Neural cell (in vitro differentiated cells): ENCODE data around the gene HK2. TPM values are rescaled to one million over a fixed set of nuclear protein-coding genes. Genes with fewer than 3 reads are reported as not detected.

Source experiments
- H2AFZ ChIP-seq: fragments of 200-600, 300-800 bp; sonication (generic), shearing (Covaris generic); 2 replicates; pipeline ENCODE4 v1.6.0; 2014; ENCODE audit warnings: low read depth, mild to moderate bottlenecking, antibody characterized with exemption, low read length, moderate library complexity
- H3F3A ChIP-seq: fragments of 200-600 bp; shearing (Covaris generic); 2 replicates; pipeline ENCODE4 v1.6.1; 2016; ENCODE audit warnings: mild to moderate bottlenecking, moderate library complexity, mixed read lengths, antibody characterized with exemption, low read length; ENCODE audit not compliant: insufficient read depth, poor library complexity, severe bottlenecking
- H3K27ac ChIP-seq: fragments of 200-600, 300-800 bp; sonication (generic), shearing (Covaris generic); 2 replicates; pipeline ENCODE4 v1.5.1; 2014; ENCODE audit warnings: mild to moderate bottlenecking, low read length, moderate library complexity
- H3K27me3 ChIP-seq: fragments of 300-800, 200-600 bp; sonication (generic), shearing (Covaris generic); 2 replicates; pipeline ENCODE4 v1.6.0; 2014; ENCODE audit warnings: mild to moderate bottlenecking, low read depth, low read length, moderate library complexity; ENCODE audit not compliant: insufficient read depth
- H3K36me3 ChIP-seq: fragments of 300-800, 200-600 bp; sonication (generic), shearing (Covaris generic); 2 replicates; pipeline ENCODE4 v1.5.1; 2014; ENCODE audit warnings: mild to moderate bottlenecking, antibody characterized with exemption, low read length, moderate library complexity; ENCODE audit not compliant: insufficient read depth
- H3K4me2 ChIP-seq: fragments of 300-800, 200-600 bp; sonication (generic), shearing (Covaris generic); 2 replicates; pipeline ENCODE4 v1.6.0; 2014; ENCODE audit warnings: mild to moderate bottlenecking, low read length
- H3K4me3 ChIP-seq: fragments of 300-800, 200-600 bp; sonication (generic), shearing (Covaris generic); 2 replicates; pipeline ENCODE4 v1.5.1; 2014; ENCODE audit warnings: mild to moderate bottlenecking, low read length, moderate library complexity
- H3K79me2 ChIP-seq: fragments of 200-600 bp; shearing (Covaris generic); replicated peaks from 2 replicates; pipeline ENCODE4 v1.6.0; 2014; ENCODE audit warnings: mild to moderate bottlenecking, low read length, moderate library complexity; ENCODE audit not compliant: insufficient read depth
- H3K9ac ChIP-seq: fragments of 300-800, 200-600 bp; sonication (generic), shearing (Covaris generic); 2 replicates; pipeline ENCODE4 v1.6.1; 2016; ENCODE audit warnings: mild to moderate bottlenecking, low read length, mixed read lengths
- H3K9me2 ChIP-seq: fragments of 200-600 bp; shearing (Covaris generic); 2 replicates; pipeline ENCODE4 v1.6.1; 2016; ENCODE audit warnings: mild to moderate bottlenecking, low read length, mixed read lengths; ENCODE audit not compliant: insufficient read depth
- H3K9me3 ChIP-seq: fragments of 200-600, 300-800 bp; sonication (generic), shearing (Covaris generic); 2 replicates; pipeline ENCODE4 v1.6.1; 2016; ENCODE audit warnings: mild to moderate bottlenecking, mixed run types, low read length, moderate library complexity, mixed read lengths
- H4K20me1 ChIP-seq: fragments of 200-600 bp; shearing (Covaris generic); 2 replicates; pipeline ENCODE4 v1.6.1; 2016; ENCODE audit warnings: mild to moderate bottlenecking, mixed run types; ENCODE audit not compliant: insufficient read depth
- EP300 ChIP-seq: fragments of 450-650 bp; conservative IDR thresholded peaks from 2 replicates; pipeline ENCODE4 v1.6.1; 2014; ENCODE audit warnings: antibody characterized with exemption, mild to moderate bottlenecking, moderate library complexity; ENCODE audit not compliant: poor library complexity, severe bottlenecking
- EZH2 ChIP-seq: fragments of 200-600, 300-800 bp; shearing (Covaris generic), sonication (generic); IDR thresholded peaks from 2 replicates; pipeline ENCODE4 v1.6.1; 2014; ENCODE audit warnings: antibody characterized with exemption, low read length, borderline replicate concordance, mild to moderate bottlenecking; ENCODE audit not compliant: insufficient read depth, poor library complexity, severe bottlenecking
- MXI1 ChIP-seq: fragments of 450-650 bp; conservative IDR thresholded peaks from 2 replicates; pipeline ENCODE4 v1.6.1; 2014; ENCODE audit warnings: antibody characterized with exemption, mild to moderate bottlenecking; ENCODE audit not compliant: poor library complexity, severe bottlenecking
- POLR2AphosphoS5 ChIP-seq: IDR thresholded peaks from 2 replicates; pipeline ENCODE4 v1.6.1; 2012
- RAD21 ChIP-seq: fragments of 450-650 bp; conservative IDR thresholded peaks from 2 replicates; pipeline ENCODE4 v1.6.1; 2014; ENCODE audit warnings: antibody characterized with exemption, mild to moderate bottlenecking, moderate library complexity
- SMC3 ChIP-seq: fragments of 450-650 bp; conservative IDR thresholded peaks from 2 replicates; pipeline ENCODE4 v1.6.1; 2014; ENCODE audit warnings: antibody characterized with exemption, mild to moderate bottlenecking, moderate library complexity; ENCODE audit not compliant: poor library complexity
- TAF1 ChIP-seq: IDR thresholded peaks from 2 replicates; pipeline ENCODE4 v1.6.1; 2012; ENCODE audit warnings: low read depth
- polyA plus RNA-seq: library from polyadenylated mRNA; depleted of rRNA; stranded (reverse); fragments of >200 nt; gene quantifications from 2 replicates; pipeline ENCODE4 v1.2.3, GENCODE V29; 2014
- TF ChIP-seq, protein P1 (sequence below): fragments of 450-650 bp; IDR thresholded peaks from 2 replicates; pipeline ENCODE4 v1.5.1; 2014; ENCODE audit warnings: antibody characterized with exemption, mild to moderate bottlenecking, moderate library complexity; ENCODE audit not compliant: poor library complexity, severe bottlenecking
- TF ChIP-seq, protein P2 (sequence below): IDR thresholded peaks from 2 replicates; pipeline ENCODE4 v1.6.1; 2012; ENCODE audit warnings: borderline replicate concordance

Gene HK2
- polyA plus RNA-seq, 1 donor from 2014 or later: 0.47 TPM

DNA sequence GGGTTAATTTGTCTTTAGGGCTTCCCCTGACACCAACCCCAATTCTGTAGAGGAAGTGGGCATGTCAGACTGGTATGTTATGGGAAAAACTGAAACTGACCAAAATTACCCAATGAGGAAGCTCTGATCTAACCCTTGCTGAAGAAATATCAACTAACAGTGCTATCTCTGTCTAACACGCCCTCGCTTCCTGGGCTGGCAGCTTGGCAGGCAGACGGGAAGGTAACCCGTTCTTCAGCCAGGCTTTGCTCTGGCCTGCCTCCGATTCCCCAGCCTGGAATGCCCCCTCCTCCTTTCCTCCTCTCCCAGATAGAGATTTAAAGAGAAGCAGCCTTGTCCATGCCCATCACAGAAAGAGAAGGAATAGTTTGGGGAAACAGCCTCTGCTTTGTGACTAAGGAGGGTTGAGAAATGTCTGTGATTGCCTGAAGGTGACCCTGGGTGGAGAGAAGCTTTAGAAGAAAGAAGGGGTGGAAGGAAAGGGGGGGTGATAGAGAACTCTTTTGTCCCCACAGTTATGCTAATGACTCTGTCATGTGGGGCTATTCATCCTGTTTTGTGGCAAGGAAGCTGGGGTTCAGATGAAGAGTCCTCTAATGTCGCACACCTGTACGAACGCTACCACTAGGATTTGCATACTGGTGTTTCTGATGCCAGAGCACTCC is 15.4 kb downstream of the HK2 start:
- H3K9me2 ChIP-seq: no peaks in the 10 kb centered on the region
- no peaks in the 10 kb centered on the region for H3K9me3 ChIP-seq
- no peaks in the 10 kb centered on the region for H4K20me1 ChIP-seq
- TF ChIP-seq POLR2AphosphoS5: no peak
- TF ChIP-seq EP300: no peak
- no peak for TF ChIP-seq EZH2
- no peak for TF ChIP-seq SMC3
- H3K4me3 ChIP-seq: no peak overlapping the region
- no peak overlapping the region for H2AFZ ChIP-seq
- no peaks in the 10 kb centered on the region for H3F3A ChIP-seq
- no peaks in the 10 kb centered on the region for H3K79me2 ChIP-seq
- H3K27me3 ChIP-seq: no peaks in the 10 kb centered on the region
- no peak overlapping the region for H3K9ac ChIP-seq
- no peak overlapping the region for H3K27ac ChIP-seq
- no peak overlapping the region for H3K4me2 ChIP-seq
- H3K36me3 ChIP-seq: no peaks in the 10 kb centered on the region

DNA sequence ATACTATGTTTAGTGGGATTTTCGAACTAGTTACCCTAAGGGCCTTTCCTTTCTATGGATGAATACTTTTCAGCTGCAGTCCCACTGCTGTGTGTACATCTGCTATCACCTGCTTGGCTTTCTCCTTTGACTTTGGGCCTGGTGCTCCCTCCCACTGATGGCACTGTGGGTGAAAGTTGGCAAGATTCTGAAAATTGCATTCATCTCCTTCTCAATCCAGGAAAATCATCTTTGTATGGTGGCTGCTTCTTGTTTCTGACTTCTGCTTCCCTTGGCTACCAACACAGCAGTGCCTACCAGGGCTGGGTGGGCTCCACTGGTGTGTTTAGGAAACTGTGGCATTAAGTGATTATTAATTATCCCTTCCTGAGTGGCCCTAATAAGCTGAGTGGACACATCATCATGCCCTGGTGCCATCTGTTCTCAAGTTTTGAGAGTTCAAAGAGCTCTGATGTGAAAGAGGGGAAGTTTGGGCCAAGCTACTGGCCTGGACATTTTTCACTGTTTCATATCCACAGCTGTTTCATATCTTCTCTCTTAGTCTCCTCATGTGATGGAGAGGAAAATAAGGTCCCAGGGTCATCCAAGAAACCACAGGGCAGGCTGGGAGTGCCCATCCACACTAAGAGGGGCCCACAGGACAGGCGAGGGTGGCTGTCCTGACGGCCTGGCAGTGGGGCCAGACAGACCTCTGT is 16.7 kb downstream of the HK2 start:
- Histone ChIP-seq H3K9me2 (no peaks in the 10 kb centered on the region), H3K79me2 (no peaks in the 10 kb centered on the region), H3F3A (no peaks in the 10 kb centered on the region), H3K4me2 (no peak overlapping the region), H3K36me3 (no peaks in the 10 kb centered on the region), H3K9ac (no peak overlapping the region), H3K9me3 (no peaks in the 10 kb centered on the region), H3K27me3 (no peaks in the 10 kb centered on the region), H3K4me3 (no peak overlapping the region), H2AFZ (no peak overlapping the region), H3K27ac (no peak overlapping the region), H4K20me1 (no peaks in the 10 kb centered on the region)
- TF ChIP-seq SMC3 (no peak), RAD21 (no peak), POLR2AphosphoS5 (no peak), TAF1 (no peak), EZH2 (no peak), MXI1 (no peak), EP300 (no peak)
- TF ChIP-seq, protein P1, sequence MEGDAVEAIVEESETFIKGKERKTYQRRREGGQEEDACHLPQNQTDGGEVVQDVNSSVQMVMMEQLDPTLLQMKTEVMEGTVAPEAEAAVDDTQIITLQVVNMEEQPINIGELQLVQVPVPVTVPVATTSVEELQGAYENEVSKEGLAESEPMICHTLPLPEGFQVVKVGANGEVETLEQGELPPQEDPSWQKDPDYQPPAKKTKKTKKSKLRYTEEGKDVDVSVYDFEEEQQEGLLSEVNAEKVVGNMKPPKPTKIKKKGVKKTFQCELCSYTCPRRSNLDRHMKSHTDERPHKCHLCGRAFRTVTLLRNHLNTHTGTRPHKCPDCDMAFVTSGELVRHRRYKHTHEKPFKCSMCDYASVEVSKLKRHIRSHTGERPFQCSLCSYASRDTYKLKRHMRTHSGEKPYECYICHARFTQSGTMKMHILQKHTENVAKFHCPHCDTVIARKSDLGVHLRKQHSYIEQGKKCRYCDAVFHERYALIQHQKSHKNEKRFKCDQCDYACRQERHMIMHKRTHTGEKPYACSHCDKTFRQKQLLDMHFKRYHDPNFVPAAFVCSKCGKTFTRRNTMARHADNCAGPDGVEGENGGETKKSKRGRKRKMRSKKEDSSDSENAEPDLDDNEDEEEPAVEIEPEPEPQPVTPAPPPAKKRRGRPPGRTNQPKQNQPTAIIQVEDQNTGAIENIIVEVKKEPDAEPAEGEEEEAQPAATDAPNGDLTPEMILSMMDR: no peak
- TF ChIP-seq, protein P2, sequence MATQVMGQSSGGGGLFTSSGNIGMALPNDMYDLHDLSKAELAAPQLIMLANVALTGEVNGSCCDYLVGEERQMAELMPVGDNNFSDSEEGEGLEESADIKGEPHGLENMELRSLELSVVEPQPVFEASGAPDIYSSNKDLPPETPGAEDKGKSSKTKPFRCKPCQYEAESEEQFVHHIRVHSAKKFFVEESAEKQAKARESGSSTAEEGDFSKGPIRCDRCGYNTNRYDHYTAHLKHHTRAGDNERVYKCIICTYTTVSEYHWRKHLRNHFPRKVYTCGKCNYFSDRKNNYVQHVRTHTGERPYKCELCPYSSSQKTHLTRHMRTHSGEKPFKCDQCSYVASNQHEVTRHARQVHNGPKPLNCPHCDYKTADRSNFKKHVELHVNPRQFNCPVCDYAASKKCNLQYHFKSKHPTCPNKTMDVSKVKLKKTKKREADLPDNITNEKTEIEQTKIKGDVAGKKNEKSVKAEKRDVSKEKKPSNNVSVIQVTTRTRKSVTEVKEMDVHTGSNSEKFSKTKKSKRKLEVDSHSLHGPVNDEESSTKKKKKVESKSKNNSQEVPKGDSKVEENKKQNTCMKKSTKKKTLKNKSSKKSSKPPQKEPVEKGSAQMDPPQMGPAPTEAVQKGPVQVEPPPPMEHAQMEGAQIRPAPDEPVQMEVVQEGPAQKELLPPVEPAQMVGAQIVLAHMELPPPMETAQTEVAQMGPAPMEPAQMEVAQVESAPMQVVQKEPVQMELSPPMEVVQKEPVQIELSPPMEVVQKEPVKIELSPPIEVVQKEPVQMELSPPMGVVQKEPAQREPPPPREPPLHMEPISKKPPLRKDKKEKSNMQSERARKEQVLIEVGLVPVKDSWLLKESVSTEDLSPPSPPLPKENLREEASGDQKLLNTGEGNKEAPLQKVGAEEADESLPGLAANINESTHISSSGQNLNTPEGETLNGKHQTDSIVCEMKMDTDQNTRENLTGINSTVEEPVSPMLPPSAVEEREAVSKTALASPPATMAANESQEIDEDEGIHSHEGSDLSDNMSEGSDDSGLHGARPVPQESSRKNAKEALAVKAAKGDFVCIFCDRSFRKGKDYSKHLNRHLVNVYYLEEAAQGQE: no peak
